ENCODE results near the gene KLK2. TPM values are rescaled to one million over a fixed set of nuclear protein-coding genes. Genes with fewer than 3 reads are reported as not detected.
A peak's percentile ranks its signal among the peaks of the same experiment; 100 is the strongest.

KLK2 gene
- total RNA-seq, 1 donor from 2014 or later: not detected

DNA sequence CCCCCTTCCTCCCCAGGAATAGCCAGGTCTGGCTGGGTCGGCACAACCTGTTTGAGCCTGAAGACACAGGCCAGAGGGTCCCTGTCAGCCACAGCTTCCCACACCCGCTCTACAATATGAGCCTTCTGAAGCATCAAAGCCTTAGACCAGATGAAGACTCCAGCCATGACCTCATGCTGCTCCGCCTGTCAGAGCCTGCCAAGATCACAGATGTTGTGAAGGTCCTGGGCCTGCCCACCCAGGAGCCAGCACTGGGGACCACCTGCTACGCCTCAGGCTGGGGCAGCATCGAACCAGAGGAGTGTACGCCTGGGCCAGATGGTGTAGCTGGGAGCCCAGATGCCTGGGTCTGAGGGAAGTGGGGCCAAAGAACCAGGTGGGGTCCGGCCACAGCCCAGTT is 3.2 kb downstream of the KLK2 start:
- intact Hi-C loops (cut with DNase I): no loop called here
- Histone ChIP-seq H3K4me3 (no peak overlapping the region), H3K27me3 (peaks cover 68% of the 10 kb centered on the region), H3K36me3 (no peaks in the 10 kb centered on the region), H3K27ac (no peak overlapping the region), H3K9me3 (no peaks in the 10 kb centered on the region), H3K4me1 (no peaks in the 10 kb centered on the region)
- TF ChIP-seq, protein P1, sequence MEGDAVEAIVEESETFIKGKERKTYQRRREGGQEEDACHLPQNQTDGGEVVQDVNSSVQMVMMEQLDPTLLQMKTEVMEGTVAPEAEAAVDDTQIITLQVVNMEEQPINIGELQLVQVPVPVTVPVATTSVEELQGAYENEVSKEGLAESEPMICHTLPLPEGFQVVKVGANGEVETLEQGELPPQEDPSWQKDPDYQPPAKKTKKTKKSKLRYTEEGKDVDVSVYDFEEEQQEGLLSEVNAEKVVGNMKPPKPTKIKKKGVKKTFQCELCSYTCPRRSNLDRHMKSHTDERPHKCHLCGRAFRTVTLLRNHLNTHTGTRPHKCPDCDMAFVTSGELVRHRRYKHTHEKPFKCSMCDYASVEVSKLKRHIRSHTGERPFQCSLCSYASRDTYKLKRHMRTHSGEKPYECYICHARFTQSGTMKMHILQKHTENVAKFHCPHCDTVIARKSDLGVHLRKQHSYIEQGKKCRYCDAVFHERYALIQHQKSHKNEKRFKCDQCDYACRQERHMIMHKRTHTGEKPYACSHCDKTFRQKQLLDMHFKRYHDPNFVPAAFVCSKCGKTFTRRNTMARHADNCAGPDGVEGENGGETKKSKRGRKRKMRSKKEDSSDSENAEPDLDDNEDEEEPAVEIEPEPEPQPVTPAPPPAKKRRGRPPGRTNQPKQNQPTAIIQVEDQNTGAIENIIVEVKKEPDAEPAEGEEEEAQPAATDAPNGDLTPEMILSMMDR (IDR thresholded peaks at IDR 0.05): no peak
- DNase-seq: no peak
- no peak for ATAC-seq

DNA sequence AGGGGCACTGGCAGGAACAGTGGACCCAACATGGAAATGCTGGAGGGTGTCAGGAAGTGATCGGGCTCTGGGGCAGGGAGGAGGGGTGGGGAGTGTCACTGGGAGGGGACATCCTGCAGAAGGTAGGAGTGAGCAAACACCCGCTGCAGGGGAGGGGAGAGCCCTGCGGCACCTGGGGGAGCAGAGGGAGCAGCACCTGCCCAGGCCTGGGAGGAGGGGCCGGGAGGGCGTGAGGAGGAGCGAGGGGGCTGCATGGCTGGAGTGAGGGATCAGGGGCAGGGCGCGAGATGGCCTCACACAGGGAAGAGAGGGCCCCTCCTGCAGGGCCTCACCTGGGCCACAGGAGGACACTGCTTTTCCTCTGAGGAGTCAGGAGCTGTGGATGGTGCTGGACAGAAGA is 4.1 kb downstream of the KLK2 start:
- Histone ChIP-seq H3K27me3 (peaks cover 63% of the 10 kb centered on the region), H3K4me3 (no peak overlapping the region), H3K9me3 (no peaks in the 10 kb centered on the region), H3K36me3 (no peaks in the 10 kb centered on the region), H3K27ac (no peak overlapping the region), H3K4me1 (no peaks in the 10 kb centered on the region)
- DNase-seq (no peak), ATAC-seq (peak; percentile 9)
- TF ChIP-seq, protein P1 (IDR thresholded peaks at IDR 0.05): no peak
- intact Hi-C loops (cut with DNase I): no loop called here

DNA sequence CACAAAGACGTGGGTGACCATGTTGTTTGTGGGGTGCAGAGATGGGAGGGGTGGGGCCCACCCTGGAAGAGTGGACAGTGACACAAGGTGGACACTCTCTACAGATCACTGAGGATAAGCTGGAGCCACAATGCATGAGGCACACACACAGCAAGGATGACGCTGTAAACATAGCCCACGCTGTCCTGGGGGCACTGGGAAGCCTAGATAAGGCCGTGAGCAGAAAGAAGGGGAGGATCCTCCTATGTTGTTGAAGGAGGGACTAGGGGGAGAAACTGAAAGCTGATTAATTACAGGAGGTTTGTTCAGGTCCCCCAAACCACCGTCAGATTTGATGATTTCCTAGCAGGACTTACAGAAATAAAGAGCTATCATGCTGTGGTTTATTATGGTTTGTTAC is 5.6 kb downstream of the KLK2 start:
- H3K9me3 ChIP-seq: no peaks in the 10 kb centered on the region
- no peak overlapping the region for H3K27ac ChIP-seq
- no peaks in the 10 kb centered on the region for H3K4me1 ChIP-seq
- TF ChIP-seq, protein P1 (IDR thresholded peaks at IDR 0.05): no peak
- ATAC-seq (no peak), DNase-seq (no peak)
- H3K36me3 ChIP-seq: no peaks in the 10 kb centered on the region
- peaks cover 54% of the 10 kb centered on the region for H3K27me3 ChIP-seq
- intact Hi-C loops (cut with DNase I): no loop called here
- no peak overlapping the region for H3K4me3 ChIP-seq

DNA sequence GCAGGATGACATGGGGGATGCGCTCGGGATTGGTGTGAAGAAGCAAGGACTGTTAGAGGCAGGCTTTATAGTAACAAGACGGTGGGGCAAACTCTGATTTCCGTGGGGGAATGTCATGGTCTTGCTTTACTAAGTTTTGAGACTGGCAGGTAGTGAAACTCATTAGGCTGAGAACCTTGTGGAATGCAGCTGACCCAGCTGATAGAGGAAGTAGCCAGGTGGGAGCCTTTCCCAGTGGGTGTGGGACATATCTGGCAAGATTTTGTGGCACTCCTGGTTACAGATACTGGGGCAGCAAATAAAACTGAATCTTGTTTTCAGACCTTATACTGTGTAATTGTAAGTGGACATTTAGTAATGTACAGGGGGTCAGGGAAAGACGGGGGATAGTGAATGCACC is 7.0 kb downstream of the KLK2 start:
- DNase-seq (no peak), ATAC-seq (no peak)
- H3K36me3 ChIP-seq: no peaks in the 10 kb centered on the region
- H3K27ac ChIP-seq: no peak overlapping the region
- peaks cover 44% of the 10 kb centered on the region for H3K27me3 ChIP-seq
- intact Hi-C loops (cut with DNase I): no loop called here
- TF ChIP-seq, protein P1 (IDR thresholded peaks at IDR 0.05): no peak
- H3K4me3 ChIP-seq: no peak overlapping the region
- H3K9me3 ChIP-seq: no peaks in the 10 kb centered on the region
- no peaks in the 10 kb centered on the region for H3K4me1 ChIP-seq

DNA sequence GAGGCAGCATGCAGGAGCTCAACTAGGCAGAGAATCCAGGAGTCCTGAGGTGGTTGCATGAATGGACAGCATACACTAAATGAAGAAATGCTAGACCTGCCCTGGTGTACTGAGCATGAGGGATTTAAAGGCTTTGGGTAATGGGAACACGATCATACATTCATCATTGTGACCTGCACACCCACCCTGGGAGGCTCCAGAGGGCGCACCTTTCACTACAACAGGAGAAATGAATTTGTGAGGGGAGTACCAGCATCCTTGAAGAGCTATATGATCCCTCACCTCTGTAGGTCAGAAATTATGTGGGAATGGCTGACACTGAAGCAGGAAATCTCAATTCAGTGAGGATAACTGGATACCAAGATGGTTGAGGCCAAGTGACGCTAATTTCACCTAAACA is 8.9 kb downstream of the KLK2 start:
- H3K36me3 ChIP-seq: no peaks in the 10 kb centered on the region
- no peaks in the 10 kb centered on the region for H3K9me3 ChIP-seq
- H3K4me1 ChIP-seq: no peaks in the 10 kb centered on the region
- TF ChIP-seq, protein P1 (IDR thresholded peaks at IDR 0.05): no peak
- intact Hi-C loops (cut with DNase I): no loop called here
- ATAC-seq (no peak), DNase-seq (no peak)
- peaks cover 30% of the 10 kb centered on the region for H3K27me3 ChIP-seq
- no peak overlapping the region for H3K4me3 ChIP-seq
- H3K27ac ChIP-seq: no peak overlapping the region

DNA sequence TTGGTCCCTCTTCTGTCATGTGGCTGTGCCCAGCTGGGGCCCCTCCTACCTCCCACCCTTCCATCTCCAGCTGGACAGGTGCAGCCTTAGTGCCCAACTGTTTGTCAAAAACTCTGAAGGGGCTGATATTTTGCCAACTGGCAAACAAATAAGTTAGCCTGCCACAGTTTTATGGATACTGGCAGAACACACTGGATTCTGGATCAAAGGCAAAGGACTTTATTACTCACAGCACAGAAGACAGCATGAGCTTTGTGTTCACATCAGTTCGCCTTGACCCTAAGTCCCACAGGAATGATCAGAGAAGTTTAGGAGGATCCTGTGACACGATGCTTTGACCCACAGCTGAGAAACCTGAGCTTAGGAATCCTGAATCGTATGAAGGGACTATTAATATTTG is 16.4 kb downstream of the KLK2 start:
- no peak for ATAC-seq
- Histone ChIP-seq H3K36me3 (no peaks in the 10 kb centered on the region), H3K4me3 (no peak overlapping the region), H3K27ac (no peak overlapping the region), H3K27me3 (peaks cover 10% of the 10 kb centered on the region), H3K4me1 (no peaks in the 10 kb centered on the region), H3K9me3 (no peaks in the 10 kb centered on the region)
- TF ChIP-seq, protein P1 (IDR thresholded peaks at IDR 0.05): no peak
- DNase-seq: no peak
- intact Hi-C loops (cut with DNase I): no loop called here
